ENCODE results near the gene DOCK9.

Gene DOCK9

DNA sequence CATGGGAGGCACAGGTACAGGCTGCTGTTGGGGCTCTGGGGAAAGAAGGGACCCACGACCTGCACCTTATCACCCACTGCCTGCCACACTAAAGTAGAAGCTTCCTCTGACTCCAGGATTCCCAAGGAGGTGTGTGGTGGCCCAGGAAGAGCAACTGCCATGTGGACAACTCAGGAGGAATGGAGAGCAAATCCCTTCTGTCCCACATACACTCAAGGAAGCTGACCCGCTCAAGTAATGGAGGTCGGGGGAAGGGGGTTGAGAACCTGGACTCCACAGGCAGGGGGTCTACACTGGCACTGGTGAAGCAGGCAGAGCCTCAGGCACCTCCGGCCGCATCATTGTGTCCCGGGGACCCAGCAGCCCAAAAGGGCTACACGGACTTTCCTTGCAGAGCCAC, 196.0 kb downstream of the DOCK9 start:
- TF ChIP-seq, protein P1, sequence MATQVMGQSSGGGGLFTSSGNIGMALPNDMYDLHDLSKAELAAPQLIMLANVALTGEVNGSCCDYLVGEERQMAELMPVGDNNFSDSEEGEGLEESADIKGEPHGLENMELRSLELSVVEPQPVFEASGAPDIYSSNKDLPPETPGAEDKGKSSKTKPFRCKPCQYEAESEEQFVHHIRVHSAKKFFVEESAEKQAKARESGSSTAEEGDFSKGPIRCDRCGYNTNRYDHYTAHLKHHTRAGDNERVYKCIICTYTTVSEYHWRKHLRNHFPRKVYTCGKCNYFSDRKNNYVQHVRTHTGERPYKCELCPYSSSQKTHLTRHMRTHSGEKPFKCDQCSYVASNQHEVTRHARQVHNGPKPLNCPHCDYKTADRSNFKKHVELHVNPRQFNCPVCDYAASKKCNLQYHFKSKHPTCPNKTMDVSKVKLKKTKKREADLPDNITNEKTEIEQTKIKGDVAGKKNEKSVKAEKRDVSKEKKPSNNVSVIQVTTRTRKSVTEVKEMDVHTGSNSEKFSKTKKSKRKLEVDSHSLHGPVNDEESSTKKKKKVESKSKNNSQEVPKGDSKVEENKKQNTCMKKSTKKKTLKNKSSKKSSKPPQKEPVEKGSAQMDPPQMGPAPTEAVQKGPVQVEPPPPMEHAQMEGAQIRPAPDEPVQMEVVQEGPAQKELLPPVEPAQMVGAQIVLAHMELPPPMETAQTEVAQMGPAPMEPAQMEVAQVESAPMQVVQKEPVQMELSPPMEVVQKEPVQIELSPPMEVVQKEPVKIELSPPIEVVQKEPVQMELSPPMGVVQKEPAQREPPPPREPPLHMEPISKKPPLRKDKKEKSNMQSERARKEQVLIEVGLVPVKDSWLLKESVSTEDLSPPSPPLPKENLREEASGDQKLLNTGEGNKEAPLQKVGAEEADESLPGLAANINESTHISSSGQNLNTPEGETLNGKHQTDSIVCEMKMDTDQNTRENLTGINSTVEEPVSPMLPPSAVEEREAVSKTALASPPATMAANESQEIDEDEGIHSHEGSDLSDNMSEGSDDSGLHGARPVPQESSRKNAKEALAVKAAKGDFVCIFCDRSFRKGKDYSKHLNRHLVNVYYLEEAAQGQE (IDR thresholded peaks at IDR 0.05; ENCODE audit: low read depth), result no peak
- TF ChIP-seq, protein P2, sequence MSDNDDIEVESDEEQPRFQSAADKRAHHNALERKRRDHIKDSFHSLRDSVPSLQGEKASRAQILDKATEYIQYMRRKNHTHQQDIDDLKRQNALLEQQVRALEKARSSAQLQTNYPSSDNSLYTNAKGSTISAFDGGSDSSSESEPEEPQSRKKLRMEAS (IDR thresholded peaks at IDR 0.05), result no peak
- TF ChIP-seq TAF1 (IDR thresholded peaks at IDR 0.05; ENCODE audit: low read depth), result no peak
- TF ChIP-seq, protein P3, sequence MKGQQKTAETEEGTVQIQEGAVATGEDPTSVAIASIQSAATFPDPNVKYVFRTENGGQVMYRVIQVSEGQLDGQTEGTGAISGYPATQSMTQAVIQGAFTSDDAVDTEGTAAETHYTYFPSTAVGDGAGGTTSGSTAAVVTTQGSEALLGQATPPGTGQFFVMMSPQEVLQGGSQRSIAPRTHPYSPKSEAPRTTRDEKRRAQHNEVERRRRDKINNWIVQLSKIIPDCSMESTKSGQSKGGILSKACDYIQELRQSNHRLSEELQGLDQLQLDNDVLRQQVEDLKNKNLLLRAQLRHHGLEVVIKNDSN (IDR thresholded peaks at IDR 0.05), result no peak
- TF ChIP-seq ZBTB7A (IDR thresholded peaks at IDR 0.05; ENCODE audit: low read depth), result no peak
- TF ChIP-seq CEBPB (IDR thresholded peaks at IDR 0.05), result no peak
- TF ChIP-seq EGR1 (IDR thresholded peaks at IDR 0.05), result no peak
- no peak for TF ChIP-seq CREB1 (IDR thresholded peaks at IDR 0.05; ENCODE audit: low read depth)
- no peak for TF ChIP-seq RAD21 (IDR thresholded peaks at IDR 0.05; ENCODE audit: low read depth)
- TF ChIP-seq NFIC (IDR thresholded peaks at IDR 0.05), result no peak
- TF ChIP-seq EP300 (IDR thresholded peaks at IDR 0.05; ENCODE audit: borderline replicate concordance), result no peak
- no peak for TF ChIP-seq TCF12 (IDR thresholded peaks at IDR 0.05; ENCODE audit: low read depth)
- TF ChIP-seq FOXM1 (IDR thresholded peaks at IDR 0.05; ENCODE audit: borderline replicate concordance, low read depth), result no peak
- TF ChIP-seq YY1 (IDR thresholded peaks at IDR 0.05; ENCODE audit: low read depth), result no peak
- TF ChIP-seq TEAD4 (IDR thresholded peaks at IDR 0.05), result no peak

DNA sequence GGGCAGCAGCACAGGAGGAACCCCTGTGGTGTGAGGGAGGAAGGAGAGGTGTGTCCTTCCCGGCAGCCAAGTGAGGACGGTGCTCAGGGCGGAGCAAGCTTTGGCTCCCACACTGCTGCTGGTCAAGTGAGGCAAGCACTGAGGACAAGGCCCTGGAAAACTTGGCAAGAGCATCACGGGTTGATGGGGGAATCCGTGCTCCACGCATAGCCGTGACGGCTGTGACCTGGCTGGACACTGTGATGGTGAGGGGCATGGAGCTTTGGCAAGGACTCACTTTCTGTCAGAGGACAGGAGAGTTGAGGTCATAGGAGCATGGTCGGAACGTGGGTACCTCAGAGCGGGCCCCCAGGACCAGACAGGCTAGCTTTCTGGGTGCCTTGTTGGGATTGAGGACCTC, 196.4 kb downstream of the DOCK9 start:
- no peak for TF ChIP-seq EGR1 (IDR thresholded peaks at IDR 0.05)
- no peak for TF ChIP-seq TAF1 (IDR thresholded peaks at IDR 0.05; ENCODE audit: low read depth)
- TF ChIP-seq FOXM1 (IDR thresholded peaks at IDR 0.05; ENCODE audit: borderline replicate concordance, low read depth), result no peak
- TF ChIP-seq, protein P2 (IDR thresholded peaks at IDR 0.05), result no peak
- no peak for TF ChIP-seq ZBTB7A (IDR thresholded peaks at IDR 0.05; ENCODE audit: low read depth)
- no peak for TF ChIP-seq NFIC (IDR thresholded peaks at IDR 0.05)
- TF ChIP-seq TCF12 (IDR thresholded peaks at IDR 0.05; ENCODE audit: low read depth), result no peak
- TF ChIP-seq TEAD4 (IDR thresholded peaks at IDR 0.05), result no peak
- TF ChIP-seq, protein P1 (IDR thresholded peaks at IDR 0.05; ENCODE audit: low read depth), result no peak
- TF ChIP-seq RAD21 (IDR thresholded peaks at IDR 0.05; ENCODE audit: low read depth), result no peak
- no peak for TF ChIP-seq YY1 (IDR thresholded peaks at IDR 0.05; ENCODE audit: low read depth)
- TF ChIP-seq, protein P3 (IDR thresholded peaks at IDR 0.05), result no peak

DNA sequence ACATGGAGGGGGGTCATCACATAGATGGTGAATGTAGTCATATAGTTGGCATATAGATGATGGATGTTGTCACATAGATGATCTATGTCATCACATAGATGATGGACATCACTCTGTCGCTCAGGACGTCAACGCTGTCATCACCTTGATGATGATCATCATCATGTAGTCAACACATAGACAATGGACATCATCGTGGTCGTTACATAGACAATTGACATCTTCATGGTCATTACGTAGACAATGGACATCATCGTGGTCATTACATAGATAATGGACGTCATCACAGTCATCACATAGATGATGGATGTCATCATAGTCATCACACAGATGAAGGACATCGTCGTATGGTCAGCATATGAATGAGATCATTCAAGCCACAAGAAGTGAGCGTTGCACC, 196.8 kb downstream of the DOCK9 start:
- TF ChIP-seq CEBPB (IDR thresholded peaks at IDR 0.05) (no peak), TEAD4 (IDR thresholded peaks at IDR 0.05) (no peak), TAF1 (IDR thresholded peaks at IDR 0.05; ENCODE audit: low read depth) (no peak), NFIC (IDR thresholded peaks at IDR 0.05) (no peak), FOXM1 (IDR thresholded peaks at IDR 0.05; ENCODE audit: borderline replicate concordance, low read depth) (no peak), RAD21 (IDR thresholded peaks at IDR 0.05; ENCODE audit: low read depth) (no peak), YY1 (IDR thresholded peaks at IDR 0.05; ENCODE audit: low read depth) (no peak)

DNA sequence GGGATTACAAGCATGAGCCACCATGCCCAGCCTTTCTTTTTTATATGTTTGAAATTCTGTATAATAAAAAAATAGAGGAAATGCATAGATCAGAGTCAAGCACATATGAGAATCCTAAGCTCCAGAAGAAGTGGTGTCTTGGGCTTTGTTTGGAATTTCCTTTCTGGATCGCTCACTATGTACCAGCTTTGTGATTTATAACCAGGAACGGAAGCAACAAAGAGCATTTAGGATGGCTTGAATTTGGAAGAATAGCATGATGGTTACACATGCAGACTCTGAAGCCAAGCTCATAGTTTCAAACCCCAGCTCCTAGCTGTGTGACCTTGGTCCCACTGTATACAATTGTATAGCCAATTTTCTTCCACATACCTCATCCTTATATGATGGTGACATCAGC, 197.4 kb downstream of the DOCK9 start:
- TF ChIP-seq EP300 (IDR thresholded peaks at IDR 0.05; ENCODE audit: borderline replicate concordance) (no peak), TAF1 (IDR thresholded peaks at IDR 0.05; ENCODE audit: low read depth) (no peak), TEAD4 (IDR thresholded peaks at IDR 0.05) (no peak), NFIC (IDR thresholded peaks at IDR 0.05) (no peak), CREB1 (IDR thresholded peaks at IDR 0.05; ENCODE audit: low read depth) (no peak), CEBPB (IDR thresholded peaks at IDR 0.05) (no peak), RAD21 (IDR thresholded peaks at IDR 0.05; ENCODE audit: low read depth) (no peak)
- TF ChIP-seq, protein P3 (IDR thresholded peaks at IDR 0.05), result no peak
- TF ChIP-seq, protein P1 (IDR thresholded peaks at IDR 0.05; ENCODE audit: low read depth), result no peak
